Measurements from ENCODE around the gene PATJ. TPM values are rescaled to one million over a fixed set of nuclear protein-coding genes. Genes with fewer than 3 reads are reported as not detected.

Gene PATJ
- total RNA-seq, 1 donor = 8.4 TPM

GRCh38 chr1:61980561-61980960 is 238.3 kb downstream of the PATJ start:
- TF ChIP-seq CTCF (IDR thresholded peaks at IDR 0.05; ENCODE audit: insufficient read depth, low read length) = no peak
- H3K4me3 ChIP-seq (ENCODE audit: low read depth, low read length) = no peak overlapping the region
- no peak for DNase-seq (ENCODE audit: low read depth)

- DNase-seq (ENCODE audit: low read depth) = no peak
- H3K4me3 ChIP-seq (ENCODE audit: low read depth, low read length) = no peak overlapping the region
- no peak for TF ChIP-seq CTCF (IDR thresholded peaks at IDR 0.05; ENCODE audit: insufficient read depth, low read length)
Observed at GRCh38 chr1:61981870-61982660, 239.8 kb downstream of the PATJ start.

- no peak for TF ChIP-seq CTCF (IDR thresholded peaks at IDR 0.05; ENCODE audit: insufficient read depth, low read length)
Observed at GRCh38 chr1:61983236-61983635, 241.0 kb downstream of the PATJ start.

GRCh38 chr1:61992257-61992656 is 250.0 kb downstream of the PATJ start:
- TF ChIP-seq CTCF (IDR thresholded peaks at IDR 0.05; ENCODE audit: insufficient read depth, low read length) = no peak
- DNase-seq (ENCODE audit: low read depth) = no peak
- H3K4me3 ChIP-seq (ENCODE audit: low read depth, low read length) = no peak overlapping the region

More at GRCh38 chr1:61983236-61983635, 241.0 kb downstream of the PATJ start:
- DNase-seq (ENCODE audit: low read depth) = no peak
- no peak overlapping the region for H3K4me3 ChIP-seq (ENCODE audit: low read depth, low read length)

GRCh38 chr1:61993331-61993961 is 251.2 kb downstream of the PATJ start:
- no peak for DNase-seq (ENCODE audit: low read depth)
- TF ChIP-seq CTCF (IDR thresholded peaks at IDR 0.05; ENCODE audit: insufficient read depth, low read length) = no peak
- no peak overlapping the region for H3K4me3 ChIP-seq (ENCODE audit: low read depth, low read length)

- DNase-seq (ENCODE audit: low read depth) = no peak
- no peak for TF ChIP-seq CTCF (IDR thresholded peaks at IDR 0.05; ENCODE audit: insufficient read depth, low read length)
- no peak overlapping the region for H3K4me3 ChIP-seq (ENCODE audit: low read depth, low read length)
Observed at GRCh38 chr1:61995641-61996040, 253.4 kb downstream of the PATJ start.

All from fibroblast of the aortic adventitia (primary cell).